H9 (cell line): Measurements from ENCODE around the gene OR10J1. TPM values are rescaled to one million over a fixed set of nuclear protein-coding genes. Genes with fewer than 3 reads are reported as not detected.

Source experiments
- DNase-seq: peaks from one replicate; pipeline ENCODE4 v3.0.0-alpha.2; 2017
- H2AFZ ChIP-seq: one replicate; pipeline ENCODE4 v1.6.1; 2013; ENCODE audit warnings: mild to moderate bottlenecking, low read length, control low read depth, moderate library complexity
- H2AK5ac ChIP-seq: 2 replicates; pipeline ENCODE4 v1.6.1; 2013; ENCODE audit warnings: low read length, control low read depth, mixed read lengths; ENCODE audit not compliant: insufficient read length
- H2BK120ac ChIP-seq: one replicate; pipeline ENCODE4 v1.6.1; 2013; ENCODE audit warnings: low read depth, mild to moderate bottlenecking, low read length, control low read depth, inconsistent platforms; ENCODE audit not compliant: poor library complexity, severe bottlenecking
- H2BK12ac ChIP-seq: 2 replicates; pipeline ENCODE4 v1.6.1; 2013; ENCODE audit warnings: low read length, control low read depth, mixed read lengths, low read depth; ENCODE audit not compliant: insufficient read length
- H2BK15ac ChIP-seq: 2 replicates; pipeline ENCODE4 v1.6.1; 2013; ENCODE audit warnings: low read depth, low read length, control low read depth
- H2BK20ac ChIP-seq: one replicate; pipeline ENCODE4 v1.6.1; 2013; ENCODE audit warnings: low read depth, mild to moderate bottlenecking, low read length, control low read depth, inconsistent platforms; ENCODE audit not compliant: poor library complexity, severe bottlenecking
- H2BK5ac ChIP-seq: 2 replicates; pipeline ENCODE4 v1.6.1; 2013; ENCODE audit warnings: low read length, control low read depth, mixed read lengths; ENCODE audit not compliant: insufficient read length
- H3K14ac ChIP-seq: 2 replicates; pipeline ENCODE4 v1.6.1; 2013; ENCODE audit warnings: low read length, control low read depth; ENCODE audit not compliant: insufficient read depth
- H3K18ac ChIP-seq: 2 replicates; pipeline ENCODE4 v1.6.1; 2013; ENCODE audit warnings: low read depth, mild to moderate bottlenecking, mixed read lengths, low read length, control low read depth; ENCODE audit not compliant: insufficient read length
- H3K23ac ChIP-seq: 2 replicates; pipeline ENCODE4 v1.6.1; 2013; ENCODE audit warnings: low read length, control low read depth, mixed read lengths, low read depth; ENCODE audit not compliant: insufficient read length
- H3K23me2 ChIP-seq: 2 replicates; pipeline ENCODE4 v1.6.1; 2013; ENCODE audit warnings: low read depth, mild to moderate bottlenecking, mixed read lengths, low read length, control low read depth; ENCODE audit not compliant: insufficient read length, poor library complexity, severe bottlenecking
- H3K27ac ChIP-seq: 2 replicates; pipeline ENCODE4 v1.5.1; 2013; ENCODE audit warnings: low read length, control low read depth, mixed read lengths, low read depth; ENCODE audit not compliant: insufficient read length
- H3K27me3 ChIP-seq: 2 replicates; pipeline ENCODE4 v1.6.1; 2013; ENCODE audit warnings: low read length, control low read depth, inconsistent platforms; ENCODE audit not compliant: insufficient read depth
- H3K4ac ChIP-seq: 2 replicates; pipeline ENCODE4 v1.6.1; 2013; ENCODE audit warnings: low read depth, mild to moderate bottlenecking, control low read depth, inconsistent platforms, low read length, moderate library complexity
- H3K4me1 ChIP-seq: 2 replicates; pipeline ENCODE4 v1.6.1; 2013; ENCODE audit warnings: low read length, control low read depth, inconsistent platforms; ENCODE audit not compliant: insufficient read depth
- H3K4me2 ChIP-seq: 2 replicates; pipeline ENCODE4 v1.6.1; 2013; ENCODE audit warnings: low read length, control low read depth, mixed read lengths; ENCODE audit not compliant: insufficient read length, insufficient read depth
- H3K56ac ChIP-seq: 2 replicates; pipeline ENCODE4 v1.6.1; 2013; ENCODE audit warnings: low read depth, mild to moderate bottlenecking, mixed read lengths, low read length, control low read depth; ENCODE audit not compliant: insufficient read length
- H3K79me1 ChIP-seq: 2 replicates; pipeline ENCODE4 v1.6.1; 2013; ENCODE audit warnings: low read depth, mild to moderate bottlenecking, moderate library complexity, low read length, control low read depth, inconsistent platforms; ENCODE audit not compliant: insufficient read depth, poor library complexity, severe bottlenecking
- H3K79me2 ChIP-seq: 2 replicates; pipeline ENCODE4 v1.6.1; 2013; ENCODE audit warnings: low read length, control low read depth, inconsistent platforms; ENCODE audit not compliant: insufficient read depth
- H3K9ac ChIP-seq: 2 replicates; pipeline ENCODE4 v1.6.1; 2013; ENCODE audit warnings: low read length, control low read depth, mixed read lengths; ENCODE audit not compliant: insufficient read length; ENCODE audit errors: extremely low read depth
- H3K9me3 ChIP-seq: one replicate; pipeline ENCODE4 v1.6.1; 2013; ENCODE audit warnings: low read depth, low read length, inconsistent platforms; ENCODE audit not compliant: control insufficient read depth
- H3T11ph ChIP-seq: one replicate; pipeline ENCODE4 v1.6.1; 2013; ENCODE audit warnings: mild to moderate bottlenecking, low read length, control low read depth, inconsistent platforms
- H4K20me1 ChIP-seq: one replicate; pipeline ENCODE4 v1.6.1; 2013; ENCODE audit not compliant: control insufficient read depth, insufficient read length, insufficient read depth
- H4K5ac ChIP-seq: 2 replicates; pipeline ENCODE4 v1.6.1; 2013; ENCODE audit warnings: low read depth, mild to moderate bottlenecking, mixed read lengths, low read length, control low read depth; ENCODE audit not compliant: insufficient read length
- H4K8ac ChIP-seq: replicated peaks from 2 replicates; pipeline ENCODE4 v1.6.1; 2013; ENCODE audit warnings: low read length, control low read depth, mixed read lengths, low read depth; ENCODE audit not compliant: insufficient read length
- H4K91ac ChIP-seq: 2 replicates; pipeline ENCODE4 v1.6.1; 2013; ENCODE audit warnings: low read depth, mild to moderate bottlenecking, moderate library complexity, mixed read lengths, low read length, control low read depth; ENCODE audit not compliant: insufficient read length
- H3K27ac Mint-ChIP-seq, 3 experiments: 2 replicates in 2 of 3; 3 replicates in 1 of 3; pipeline ENCODE4 v1.8.0; 2020 to 2021; ENCODE audit warnings: mixed read lengths in 3 of 3, mild to moderate bottlenecking in 1 of 3, moderate library complexity in 1 of 3
- H3K27me3 Mint-ChIP-seq: 2 replicates; pipeline ENCODE4 v1.8.0; 2021; ENCODE audit warnings: low read depth, mild to moderate bottlenecking, moderate library complexity, mixed read lengths
- H3K36me3 Mint-ChIP-seq, 3 experiments: 2 replicates in 2 of 3; 3 replicates in 1 of 3; pipeline ENCODE4 v1.8.0; 2020 to 2021; ENCODE audit warnings: low read depth in 3 of 3, mixed read lengths in 3 of 3; ENCODE audit not compliant: insufficient read depth in 1 of 3
- H3K4me1 Mint-ChIP-seq, 2 experiments: 2 replicates each; pipeline ENCODE4 v1.8.0; 2020; ENCODE audit warnings: mixed read lengths in 2 of 2
- H3K4me3 Mint-ChIP-seq, 2 experiments: 2 replicates in 1 of 2; 3 replicates in 1 of 2; pipeline ENCODE4 v1.8.0; 2020 to 2021; ENCODE audit warnings: mild to moderate bottlenecking in 2 of 2, mixed read lengths in 2 of 2, moderate library complexity in 1 of 2
- H3K9me3 Mint-ChIP-seq, 2 experiments: 2 replicates in 1 of 2; 3 replicates in 1 of 2; pipeline ENCODE4 v1.8.0; 2020; ENCODE audit warnings: mild to moderate bottlenecking in 2 of 2, mixed read lengths in 2 of 2, moderate library complexity in 1 of 2
- WGBS: extraction: QIAGEN DNeasy Blood & Tissue Kit; methylation state at CpG from one replicate; pipeline ENCODE4 v1.1.7; 2013; ENCODE audit warnings: missing lambda C conversion rate, low lambda C conversion rate, mixed read lengths; ENCODE audit not compliant: insufficient read length; ENCODE audit errors: extremely low coverage; 5-methylcytosine and 5-hydroxymethylcytosine counted together
- total RNA-seq: library from RNA; stranded (reverse); gene quantifications from 2 replicates; pipeline ENCODE4 v1.2.1, GENCODE V29; 2021
- TF ChIP-seq, protein P1 (sequence below): fragments of 200-600 bp; sonication (generic); conservative IDR thresholded peaks from 3 replicates; pipeline ENCODE4 v1.8.0; 2021; ENCODE audit warnings: antibody characterized with exemption, mild to moderate bottlenecking

Gene OR10J1
- total RNA-seq, 1 experiment from 2014 or later = not detected

DNA sequence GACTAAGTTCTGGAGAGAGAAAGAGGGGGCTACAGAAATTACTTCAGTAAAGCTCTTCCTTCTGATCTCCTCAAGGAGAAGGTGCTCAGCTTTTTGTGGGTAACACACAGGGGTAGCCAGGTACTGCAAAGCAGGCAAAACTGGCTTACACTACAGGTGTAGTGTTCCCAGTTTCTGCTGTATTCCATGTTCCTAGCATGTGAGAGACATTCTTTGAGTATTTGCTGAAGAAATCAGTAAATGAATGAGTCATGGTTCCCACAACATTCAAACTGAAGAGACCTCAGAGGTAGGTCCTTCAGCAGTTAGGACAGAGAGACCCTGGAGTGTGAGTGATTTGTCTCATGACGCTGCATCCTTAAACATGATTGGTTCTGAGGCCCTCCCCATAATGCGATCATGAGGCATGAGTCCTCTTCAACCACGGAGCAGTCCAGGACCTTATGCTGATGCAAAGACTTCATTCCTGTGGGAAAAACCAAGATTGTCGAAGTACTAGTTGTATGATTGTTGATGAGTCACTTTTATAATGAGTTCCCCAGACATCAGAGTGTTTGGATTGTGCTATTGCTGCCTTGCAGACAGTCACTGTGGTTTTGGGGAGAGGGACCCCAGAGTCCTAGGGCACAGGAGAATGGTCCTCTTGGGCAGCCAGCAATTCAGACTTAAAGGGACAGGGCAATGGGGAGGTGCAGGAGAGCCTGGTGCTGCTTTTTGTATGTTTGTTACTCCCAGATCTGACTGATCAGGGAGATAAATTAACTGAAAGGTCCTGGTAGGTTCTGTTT is 10.3 kb upstream of the OR10J1 start:
- Mint-ChIP-seq H3K4me1 (no peaks in the 10 kb centered on the region), H3K27ac (peak overlapping the region in 1 of 3 experiments; percentile 60; a peak in 1 of 7 replicates), H3K36me3 (peaks cover 0 to 28% (median 0%) of the 10 kb centered on the region in 3 experiments; a peak in 2 of 7 replicates), H3K4me3 (no peak overlapping the region), H3K27me3 (peaks cover 2% of the 10 kb centered on the region), H3K9me3 (peaks cover 0 to 40% of the 10 kb centered on the region in 2 experiments; a peak in 2 of 5 replicates)
- no peaks in the 10 kb centered on the region for H3K79me1 ChIP-seq
- DNase-seq = no peak
- TF ChIP-seq, protein P1, sequence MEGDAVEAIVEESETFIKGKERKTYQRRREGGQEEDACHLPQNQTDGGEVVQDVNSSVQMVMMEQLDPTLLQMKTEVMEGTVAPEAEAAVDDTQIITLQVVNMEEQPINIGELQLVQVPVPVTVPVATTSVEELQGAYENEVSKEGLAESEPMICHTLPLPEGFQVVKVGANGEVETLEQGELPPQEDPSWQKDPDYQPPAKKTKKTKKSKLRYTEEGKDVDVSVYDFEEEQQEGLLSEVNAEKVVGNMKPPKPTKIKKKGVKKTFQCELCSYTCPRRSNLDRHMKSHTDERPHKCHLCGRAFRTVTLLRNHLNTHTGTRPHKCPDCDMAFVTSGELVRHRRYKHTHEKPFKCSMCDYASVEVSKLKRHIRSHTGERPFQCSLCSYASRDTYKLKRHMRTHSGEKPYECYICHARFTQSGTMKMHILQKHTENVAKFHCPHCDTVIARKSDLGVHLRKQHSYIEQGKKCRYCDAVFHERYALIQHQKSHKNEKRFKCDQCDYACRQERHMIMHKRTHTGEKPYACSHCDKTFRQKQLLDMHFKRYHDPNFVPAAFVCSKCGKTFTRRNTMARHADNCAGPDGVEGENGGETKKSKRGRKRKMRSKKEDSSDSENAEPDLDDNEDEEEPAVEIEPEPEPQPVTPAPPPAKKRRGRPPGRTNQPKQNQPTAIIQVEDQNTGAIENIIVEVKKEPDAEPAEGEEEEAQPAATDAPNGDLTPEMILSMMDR = no peak
- no peaks in the 10 kb centered on the region for H3K27me3 ChIP-seq
- H2BK120ac ChIP-seq = no peak overlapping the region
- no peak overlapping the region for H2BK12ac ChIP-seq
- H4K8ac ChIP-seq = no peak overlapping the region
- H2BK5ac ChIP-seq = no peak overlapping the region
- H4K5ac ChIP-seq = no peak overlapping the region
- H2AFZ ChIP-seq = no peak overlapping the region
- H3K9me3 ChIP-seq = no peaks in the 10 kb centered on the region
- no peaks in the 10 kb centered on the region for H3K4me1 ChIP-seq
- no peak overlapping the region for H2AK5ac ChIP-seq
- WGBS = no CpG with 5 or more reads among the region's 4 CpGs
- H3K9ac ChIP-seq = no peak overlapping the region
- H3K4me2 ChIP-seq = no peak overlapping the region
- no peak overlapping the region for H3T11ph ChIP-seq
- no peak overlapping the region for H3K23ac ChIP-seq
- no peaks in the 10 kb centered on the region for H4K20me1 ChIP-seq
- no peak overlapping the region for H3K14ac ChIP-seq
- H2BK20ac ChIP-seq = no peak overlapping the region
- H3K79me2 ChIP-seq = no peaks in the 10 kb centered on the region
- no peak overlapping the region for H2BK15ac ChIP-seq
- H3K27ac ChIP-seq = no peak overlapping the region
- no peak overlapping the region for H3K56ac ChIP-seq
- no peaks in the 10 kb centered on the region for H3K23me2 ChIP-seq
- no peak overlapping the region for H4K91ac ChIP-seq
- no peak overlapping the region for H3K18ac ChIP-seq
- no peak overlapping the region for H3K4ac ChIP-seq
